HG02840 (cell line): ENCODE results near the gene ABHD12B.
"Not testable (repeated sequence)": the region's sequence is repeated elsewhere in the genome, so short reads cannot be mapped to it uniquely, and the experiment has no call there.

ENCODE experiments used
- ATAC-seq: cut with Tn5 transposase; IDR thresholded peaks from one replicate; pipeline ENCODE4 v1.9.1; 2021; ENCODE audit warnings: mild to moderate bottlenecking, moderate library complexity, moderate number of reproducible peaks; ENCODE audit not compliant: unreplicated experiment, low FRiP score

ABHD12B gene

DNA sequence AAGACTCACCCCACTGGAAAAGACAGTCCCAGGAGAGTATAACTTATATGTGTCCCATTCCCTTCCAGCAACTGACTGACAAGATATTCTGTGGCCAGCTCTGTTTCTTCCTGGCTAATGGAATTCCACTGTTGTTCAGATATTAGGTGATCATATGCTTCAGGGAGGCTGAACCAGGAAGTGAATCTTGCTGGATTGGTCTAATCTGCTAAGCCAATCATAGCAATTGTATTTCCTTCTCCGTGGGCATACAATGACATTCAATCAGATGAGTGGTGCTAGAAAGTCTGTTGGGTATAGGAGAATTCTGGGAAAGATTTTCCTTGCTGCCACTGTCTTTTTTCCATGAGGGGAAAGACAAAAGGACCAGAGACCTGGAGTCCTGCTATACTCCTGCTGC lies 60.3 kb downstream of the ABHD12B start:
- no peak for ATAC-seq

DNA sequence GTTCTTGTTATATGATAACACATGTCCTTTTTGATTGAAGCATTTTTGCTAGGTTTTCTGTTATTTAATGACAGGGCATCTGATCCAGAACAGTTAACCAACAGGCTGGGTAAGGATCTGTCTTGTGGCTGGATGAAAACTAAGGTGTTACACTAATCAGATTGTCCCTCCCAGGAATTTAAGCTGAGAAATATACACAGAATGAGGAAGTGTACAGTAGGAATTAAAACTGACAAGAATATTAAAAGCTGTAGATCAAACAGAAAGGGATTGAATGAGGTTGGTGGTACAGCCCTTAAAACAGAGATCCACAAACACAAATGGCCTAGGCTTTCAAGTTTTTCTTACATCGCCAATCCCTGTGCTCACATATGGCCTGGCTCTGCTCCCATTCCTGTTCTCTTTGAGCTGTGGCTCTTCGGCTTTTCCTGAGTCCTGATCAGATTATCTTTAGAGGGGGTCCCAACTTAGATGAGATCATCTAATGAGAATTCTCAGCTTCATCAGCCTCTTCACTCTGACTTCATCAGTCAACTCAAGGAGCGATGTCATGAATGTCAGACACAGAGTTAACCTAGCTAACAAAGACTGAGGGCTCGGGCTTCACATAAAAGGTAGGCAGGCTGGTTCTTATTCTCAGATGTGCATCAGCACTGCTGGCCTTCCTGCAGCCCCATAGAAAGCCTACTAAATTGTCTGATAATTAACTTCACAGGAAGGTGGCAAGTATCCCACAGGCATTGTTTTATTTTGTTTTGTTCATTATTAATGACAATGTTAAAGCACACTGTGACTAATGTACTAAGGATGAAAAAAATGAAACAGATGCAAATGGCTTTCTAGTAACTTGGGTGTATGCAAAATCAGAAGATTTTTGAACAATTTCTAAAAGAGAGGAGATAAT lies 61.0 kb downstream of the ABHD12B start:
- ATAC-seq, result no peak

DNA sequence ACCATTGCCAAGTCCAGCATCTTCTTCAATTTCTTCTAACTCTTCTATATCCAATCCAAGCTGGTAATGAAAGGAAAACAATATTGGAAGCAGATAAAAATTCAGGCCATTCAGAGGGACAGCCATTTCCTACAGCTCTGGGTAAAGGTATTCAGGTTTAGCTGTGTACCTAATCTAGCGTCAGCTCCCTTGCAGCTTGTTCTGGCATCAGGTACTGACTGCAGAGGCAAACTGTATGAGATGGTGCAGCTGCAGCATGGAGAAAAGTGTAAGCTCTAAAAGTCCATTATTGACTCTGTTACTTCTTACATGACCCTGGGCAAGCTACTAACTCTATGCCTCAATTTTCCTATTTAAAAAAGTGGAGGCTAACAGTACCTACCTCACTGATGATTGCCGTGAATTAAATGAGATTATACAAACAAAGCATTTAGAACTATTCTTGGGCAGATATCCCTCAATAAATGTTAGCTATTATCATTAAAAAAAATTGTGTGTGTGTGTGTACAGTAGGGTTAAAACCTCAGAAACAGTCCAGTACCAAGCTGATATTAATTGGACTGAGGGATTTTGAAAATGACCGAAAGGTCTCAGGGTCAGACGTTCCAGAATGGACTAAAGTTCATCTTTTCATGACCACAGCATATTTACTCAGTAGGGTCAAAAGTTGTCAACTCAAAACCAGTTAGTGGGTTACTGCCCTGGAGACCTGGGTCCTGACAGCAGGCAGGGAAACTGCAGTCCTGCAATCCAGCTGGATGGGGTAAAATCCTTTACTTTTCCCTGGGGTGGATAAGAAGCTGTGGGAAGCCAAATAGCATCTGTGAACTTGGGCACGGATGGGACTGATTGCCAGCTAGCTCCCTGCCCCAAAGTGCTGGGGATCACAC lies 63.5 kb downstream of the ABHD12B start:
- no peak for ATAC-seq

DNA sequence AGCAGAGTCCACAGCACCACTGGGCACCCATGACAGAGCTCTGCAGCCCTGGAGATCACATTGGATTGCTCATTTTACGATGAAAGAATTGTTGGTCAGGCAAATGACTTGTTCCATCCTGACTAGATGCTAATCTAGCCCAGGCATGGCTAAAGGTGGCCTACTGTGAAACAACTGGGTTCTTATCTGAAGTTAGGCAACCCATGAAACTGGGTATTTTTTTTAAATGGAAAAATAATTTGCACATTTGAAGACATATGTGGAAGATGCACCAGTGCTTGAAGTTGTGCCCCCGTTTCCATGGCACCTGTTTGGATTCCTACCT lies 64.1 kb downstream of the ABHD12B start:
- ATAC-seq, result no peak

DNA sequence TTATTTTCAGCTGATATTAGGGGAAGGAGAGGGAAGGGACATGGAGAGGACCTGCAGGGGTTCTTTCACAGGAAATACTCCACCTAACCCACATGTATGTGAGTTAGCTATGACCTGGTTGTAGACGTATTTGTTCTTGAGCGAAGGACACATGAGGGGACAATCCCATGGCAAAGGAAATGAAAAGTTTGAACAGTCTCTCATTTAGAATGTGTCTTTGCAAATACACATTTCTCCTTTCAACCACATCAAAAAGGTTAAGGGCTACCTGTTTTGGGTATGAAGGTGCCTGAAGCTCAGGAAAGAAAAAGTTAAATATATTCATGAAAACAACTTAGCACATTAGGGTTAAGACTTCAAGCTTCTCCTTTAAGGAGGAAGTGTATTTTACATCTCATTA lies 65.0 kb downstream of the ABHD12B start:
- ATAC-seq, result no peak

DNA sequence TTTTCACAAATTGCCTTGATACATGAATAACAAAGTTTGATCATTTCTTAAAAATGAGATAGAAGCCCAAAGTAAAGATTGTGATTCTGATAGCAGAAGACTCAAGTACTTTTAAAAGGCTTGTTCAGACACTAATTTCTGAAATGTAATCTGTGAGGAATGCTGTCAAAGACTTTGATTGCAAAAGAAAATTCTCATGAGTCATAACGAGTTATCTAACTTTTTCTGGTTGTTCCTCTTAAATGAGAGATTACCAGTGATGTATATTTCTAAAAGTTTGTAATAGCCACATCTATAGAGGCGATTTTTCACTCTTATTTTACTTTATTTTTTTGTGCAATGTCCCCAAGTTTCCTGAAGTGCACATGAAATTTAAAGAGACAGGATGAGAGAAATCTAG lies 65.5 kb downstream of the ABHD12B start:
- no peak for ATAC-seq

DNA sequence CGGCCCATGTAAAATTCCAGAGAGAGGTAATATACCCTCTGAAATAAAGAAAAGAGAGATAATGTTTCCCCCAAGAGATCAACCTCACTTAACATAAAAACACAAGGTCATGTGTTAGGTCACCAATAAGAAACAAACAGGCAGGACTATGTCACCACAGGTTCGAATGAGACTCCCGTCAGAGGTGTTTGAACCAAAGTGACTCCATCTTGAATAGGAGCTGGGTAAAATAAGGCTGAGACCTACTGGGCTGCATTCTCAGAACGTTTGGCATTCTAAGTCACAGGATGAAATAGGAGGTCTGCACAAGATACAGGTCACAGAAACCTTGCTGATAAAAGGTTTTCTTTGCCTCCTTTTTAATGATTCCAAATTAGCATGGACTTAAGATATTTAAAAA lies 65.9 kb downstream of the ABHD12B start:
- no peak for ATAC-seq

DNA sequence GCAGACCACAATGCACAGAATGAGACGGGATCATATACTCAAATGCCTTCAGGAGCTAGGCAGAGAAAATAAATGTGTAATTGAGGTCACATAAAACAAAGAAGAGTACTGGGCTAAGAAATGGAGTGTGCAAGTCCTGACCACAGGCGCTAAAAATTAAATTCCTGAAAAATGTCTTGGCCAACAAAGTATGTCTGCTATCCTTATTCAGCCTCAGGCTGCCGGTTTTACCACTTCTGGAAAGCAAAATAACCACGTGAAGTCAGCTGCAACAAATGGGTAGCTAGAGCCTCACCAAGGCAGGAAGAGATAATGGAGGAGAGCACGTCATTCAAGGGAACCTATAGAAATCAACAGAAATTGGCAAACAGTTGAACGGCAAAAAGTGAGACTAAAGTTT lies 69.3 kb downstream of the ABHD12B start:
- no peak for ATAC-seq

DNA sequence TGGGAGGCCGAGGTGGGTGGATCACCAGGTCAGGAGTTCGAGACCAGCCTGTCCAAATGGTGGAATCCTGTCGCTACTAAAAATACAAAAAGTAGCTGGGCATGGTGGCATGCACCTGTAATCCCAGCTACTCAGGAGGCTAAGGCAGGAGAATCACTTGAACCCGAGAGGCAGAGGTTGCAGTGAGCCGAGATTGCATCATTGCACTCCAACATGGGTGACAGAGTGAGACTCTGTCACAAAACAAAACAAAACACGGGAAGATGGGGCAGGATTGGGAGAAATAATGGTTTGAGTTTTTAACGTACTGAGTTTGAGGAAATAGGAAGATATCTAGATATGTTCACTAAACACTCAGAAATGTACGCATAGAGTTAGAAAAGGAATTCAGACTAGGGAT lies 69.8 kb downstream of the ABHD12B start:
- not testable (repeated sequence) for ATAC-seq

DNA sequence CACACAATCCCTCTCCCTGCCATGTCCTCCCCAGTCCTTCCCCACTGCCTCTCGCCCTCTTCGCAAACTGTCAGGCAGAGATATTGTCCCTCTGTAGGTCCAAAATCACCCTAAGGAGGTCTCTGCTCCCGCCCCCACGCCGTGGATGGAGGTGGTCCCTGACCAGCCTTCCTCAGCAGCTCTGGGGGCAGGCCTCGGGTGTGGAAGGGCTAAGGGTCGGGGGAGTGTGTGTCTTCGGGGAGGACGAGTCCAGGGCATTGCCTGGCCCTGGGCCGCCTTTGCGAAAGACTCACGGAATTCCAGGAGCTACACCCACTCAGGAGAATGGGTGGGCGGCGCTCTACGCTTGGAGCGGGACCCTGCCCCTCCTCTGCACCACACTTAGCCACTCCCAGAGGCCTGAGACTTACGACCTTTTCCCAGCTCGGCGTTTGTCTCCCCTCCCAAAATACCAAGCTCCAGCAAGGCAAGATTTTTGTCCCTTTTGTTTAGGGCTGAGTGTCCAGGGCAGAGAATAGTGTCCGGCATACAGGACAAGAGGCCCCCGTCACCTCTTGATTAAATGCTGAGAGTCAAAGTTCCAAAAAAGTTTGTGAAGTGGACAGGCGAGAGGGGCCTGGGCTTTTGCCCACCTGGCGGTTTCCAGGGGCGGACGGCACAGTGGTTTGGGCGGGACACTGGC lies 71.5 kb downstream of the ABHD12B start:
- ATAC-seq, result no peak

DNA sequence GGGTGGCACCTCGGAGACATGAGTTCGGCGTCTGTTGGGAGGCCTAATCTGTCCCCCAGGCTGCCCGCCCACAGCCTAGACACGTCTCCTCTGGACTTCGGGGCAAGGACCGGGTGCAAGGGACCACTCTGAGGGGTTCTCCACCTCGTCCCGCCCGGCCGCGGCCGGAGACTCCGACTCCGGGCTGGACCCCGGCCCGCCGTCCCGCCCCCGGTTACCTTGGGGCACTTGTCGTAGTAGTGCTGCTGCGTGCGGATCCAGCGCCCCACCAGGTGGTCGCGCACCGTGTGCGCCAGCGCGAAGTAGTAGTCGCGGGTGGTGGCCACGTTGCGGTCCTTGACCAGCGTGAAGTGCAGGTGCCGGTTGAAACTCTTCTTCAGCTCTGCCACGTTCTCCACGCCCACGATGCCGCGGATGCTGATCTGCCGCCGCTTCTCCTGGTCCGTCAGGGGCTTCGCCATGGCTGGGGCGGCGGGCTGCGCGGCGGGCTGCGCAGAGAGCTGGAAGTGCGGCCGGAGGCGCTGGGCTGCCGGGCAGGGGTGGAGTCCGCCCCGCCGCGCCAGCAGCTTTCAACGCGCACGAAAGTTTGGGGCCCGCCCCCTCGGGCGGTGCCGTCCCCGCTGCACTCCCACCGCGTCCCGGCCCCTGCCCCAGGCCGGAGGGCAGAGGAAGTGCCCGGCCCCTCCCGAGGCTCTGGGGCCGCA lies 72.2 kb downstream of the ABHD12B start, which contains the start of gene PYGL:
Gene PYGL, minus strand, starts transcription at position 541 of the 704 bp plus-strand sequence. Its CDS starts 80 bp downstream, at position 461.
- no peak for ATAC-seq

DNA sequence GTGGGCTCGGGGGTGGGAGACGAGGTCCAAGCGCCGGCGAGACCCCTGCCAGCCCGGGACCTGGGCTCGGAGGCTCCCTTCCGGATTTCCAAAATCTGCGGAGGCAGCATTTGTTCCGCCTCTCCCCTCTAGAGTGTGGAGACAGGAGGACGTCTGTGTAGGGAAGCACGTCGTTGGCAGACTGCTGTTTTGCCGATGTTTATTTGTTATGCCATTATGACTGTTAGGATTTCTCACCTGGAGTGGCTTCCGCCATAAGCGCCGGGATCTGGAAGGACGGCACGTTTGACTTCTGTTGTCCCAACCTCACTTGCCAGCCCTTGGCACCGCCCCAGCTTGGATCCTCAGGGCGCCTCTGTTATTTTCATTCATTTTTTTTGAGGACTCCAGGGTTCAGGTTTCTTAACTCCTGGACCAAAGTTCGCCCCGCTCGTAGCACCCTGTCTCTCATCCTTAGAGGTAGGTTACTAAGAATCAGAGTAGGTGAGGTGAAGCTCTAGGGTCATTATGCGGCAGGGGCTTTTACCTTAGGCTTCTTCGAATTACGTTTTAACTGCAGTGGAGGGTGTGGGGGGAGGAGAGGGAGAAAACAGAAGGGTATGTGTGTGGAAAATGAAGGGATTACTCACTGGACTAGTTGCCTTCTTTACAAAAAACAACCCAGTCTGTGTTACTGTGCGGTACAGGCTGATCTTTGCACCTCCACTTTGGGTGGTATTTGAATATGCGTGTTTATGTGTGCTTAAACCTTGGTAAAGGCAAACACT lies 73.0 kb downstream of the ABHD12B start:
- ATAC-seq, result no peak

DNA sequence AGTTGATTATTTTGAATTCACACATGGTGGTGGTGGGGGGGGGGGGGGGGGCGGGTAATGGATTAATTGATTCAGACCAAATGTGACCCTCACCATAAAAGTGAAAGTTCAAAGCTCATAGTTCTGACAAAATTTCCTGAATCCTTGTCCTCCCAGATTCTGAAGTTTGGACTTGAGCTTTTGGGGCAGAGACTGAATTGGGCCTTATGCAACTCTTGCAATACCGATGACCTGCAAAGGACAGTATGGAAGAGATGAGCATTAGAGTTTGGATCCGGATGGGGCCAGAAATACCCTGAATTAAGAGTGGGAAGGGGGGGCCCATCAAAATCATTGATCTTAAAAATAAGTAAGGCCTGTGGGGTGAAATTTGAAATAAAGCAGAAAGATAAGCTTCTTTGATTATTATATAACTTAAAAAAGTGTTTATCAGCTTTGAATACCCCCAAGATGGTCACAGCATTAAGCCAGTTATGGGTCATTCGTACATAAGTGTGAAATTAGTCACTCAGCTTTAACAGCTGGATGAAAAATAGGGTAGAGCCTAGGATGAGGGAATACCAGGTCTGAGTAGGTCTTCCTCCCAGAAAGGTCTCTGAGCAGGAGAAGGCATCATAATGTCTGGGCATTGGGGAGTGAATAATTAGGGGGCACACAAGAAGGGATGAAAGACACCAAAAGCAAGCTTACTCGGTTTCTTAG lies 74.5 kb downstream of the ABHD12B start:
- no peak for ATAC-seq

DNA sequence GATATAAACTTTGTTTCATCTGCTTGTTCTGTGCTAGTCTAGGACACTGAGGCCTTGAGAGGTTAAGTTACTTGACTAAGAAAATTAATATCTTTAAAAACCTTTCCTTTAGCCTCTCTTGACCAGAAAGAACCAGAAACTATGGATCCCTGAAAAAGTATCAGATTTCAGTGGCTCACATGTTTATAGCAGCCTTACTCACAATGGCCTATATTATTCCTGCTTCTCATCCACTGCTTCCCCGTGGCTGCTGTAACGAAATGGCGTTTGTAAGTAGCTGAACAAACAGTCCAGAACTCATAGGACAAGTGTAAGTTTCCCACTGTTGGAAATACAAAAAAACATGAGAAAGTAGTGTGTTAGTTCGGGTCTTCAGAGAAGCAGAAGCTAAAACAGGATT lies 75.6 kb downstream of the ABHD12B start:
- no peak for ATAC-seq

DNA sequence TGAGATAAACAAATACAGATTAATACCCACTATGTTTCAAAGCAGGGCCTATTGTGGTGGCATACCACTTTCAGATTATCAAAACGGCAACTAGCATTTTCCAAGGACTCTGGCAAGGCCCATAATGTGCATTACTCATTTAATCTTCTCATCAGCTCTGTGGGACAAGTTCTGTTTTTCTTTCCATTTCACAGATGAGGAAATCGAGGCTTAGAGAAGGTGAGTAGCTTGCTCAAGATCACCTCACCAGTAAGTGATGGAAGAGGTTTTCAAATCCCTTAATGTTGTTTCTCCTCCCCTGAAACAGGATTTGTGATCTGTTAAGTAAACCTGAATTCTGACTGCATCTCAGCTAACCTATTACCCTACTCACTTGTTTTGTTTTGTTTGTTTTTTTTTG lies 76.4 kb downstream of the ABHD12B start:
- ATAC-seq, result no peak

DNA sequence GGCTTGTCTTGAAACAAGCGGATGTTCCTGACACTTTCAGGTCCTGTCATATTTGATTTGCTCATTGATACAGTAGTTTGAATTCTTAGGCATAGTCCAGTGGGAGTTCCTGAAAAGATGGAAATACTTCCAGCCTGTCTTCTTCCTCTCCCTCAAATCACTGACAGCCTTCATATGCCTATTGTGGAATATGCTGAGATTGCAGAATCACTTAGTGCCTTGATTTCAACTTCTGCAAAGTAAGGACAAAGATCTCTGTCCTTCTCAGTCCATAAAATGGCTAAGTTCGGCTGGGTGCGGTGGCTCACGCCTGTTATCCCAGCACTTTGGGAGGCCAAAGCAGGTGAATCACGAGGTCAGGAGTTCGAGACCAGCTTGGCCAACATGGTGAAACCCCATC lies 79.2 kb downstream of the ABHD12B start:
- no peak for ATAC-seq

DNA sequence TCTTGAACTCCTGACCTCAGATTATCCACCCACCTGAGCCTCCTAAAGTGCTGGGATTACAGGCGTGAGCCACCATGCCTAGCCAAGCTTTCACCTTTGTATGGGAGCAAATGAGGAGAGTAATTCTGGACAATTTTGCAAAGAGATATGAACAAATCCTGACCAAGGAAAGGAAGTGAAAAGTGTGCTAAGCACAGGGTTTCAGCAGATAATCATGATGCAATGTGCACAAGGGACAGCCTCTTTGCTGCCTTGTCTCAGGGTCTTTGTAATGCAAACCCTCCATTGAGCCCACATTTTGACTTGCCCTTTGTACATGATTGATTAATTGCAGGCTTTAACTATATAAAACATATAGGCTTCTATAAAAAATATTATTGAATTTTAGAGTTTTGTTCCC lies 81.6 kb downstream of the ABHD12B start:
- no peak for ATAC-seq
